NCI-H446 treated with DMSO at 0.1 percent for 48 hours (cell line): Measurements from ENCODE around the gene KAT2A.
A peak's percentile ranks its signal among the peaks of the same experiment; 100 is the strongest.
"Not testable (repeated sequence)": the region's sequence is repeated elsewhere in the genome, so short reads cannot be mapped to it uniquely, and the experiment has no call there.

Experiments
- DNase-seq: peaks from one replicate; lab custom pipeline; 2025; lab: John Stamatoyannopoulos, UW

KAT2A gene

DNA sequence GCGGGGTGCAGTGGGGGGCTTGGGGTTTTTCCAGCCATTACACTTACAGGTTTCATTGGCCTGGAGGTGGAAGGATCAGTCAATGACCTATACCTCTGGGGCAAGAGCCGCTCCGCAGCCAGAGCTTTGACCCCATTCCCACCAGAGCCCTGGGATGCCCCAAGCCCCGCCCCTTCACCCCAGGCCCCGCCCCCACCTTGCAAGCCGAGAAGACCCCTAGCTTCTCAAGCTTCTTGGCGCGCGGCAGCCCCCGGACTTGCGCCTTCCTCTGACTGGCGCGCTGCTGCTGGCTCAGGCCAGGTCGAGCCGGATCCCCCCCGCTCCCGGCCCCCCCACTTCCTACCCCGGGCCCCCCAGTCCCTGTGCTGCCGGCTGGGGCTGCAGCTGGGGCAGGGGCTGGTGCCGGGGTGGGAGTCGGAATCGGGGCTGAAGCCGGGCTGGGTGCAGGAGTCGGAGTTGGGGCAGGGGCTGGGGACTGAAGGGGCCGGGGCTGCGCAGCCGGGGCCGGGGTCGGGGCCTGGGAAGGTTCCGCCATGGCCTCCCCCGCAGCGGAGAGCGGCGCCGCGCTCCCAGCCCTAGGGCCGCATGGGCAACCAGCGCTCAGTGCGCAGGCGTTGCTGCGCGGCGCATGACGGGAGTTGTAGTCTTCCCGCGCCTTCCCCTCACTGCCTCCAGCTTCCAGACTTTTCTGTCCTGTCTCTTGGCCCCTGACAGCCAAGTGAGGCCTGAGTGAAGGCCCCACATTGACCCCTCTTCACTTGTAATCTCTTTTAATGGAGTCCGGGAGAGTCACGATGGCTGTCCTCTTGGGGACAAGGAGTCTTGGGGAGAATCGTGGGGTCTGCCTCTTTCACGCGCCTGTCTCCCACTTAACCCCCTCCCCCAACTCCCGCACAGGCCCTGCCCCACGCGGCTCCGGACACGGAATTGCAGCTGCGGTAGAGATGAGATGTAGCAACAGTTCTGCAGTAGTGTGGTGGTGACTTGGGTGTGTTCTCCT, at the start of gene KAT2A:
TSS of gene KAT2A (minus strand) at position 598 of the 1,000 bp plus-strand sequence. CDS start at position 535, 63 bp downstream.
- peak; percentile 22 for DNase-seq

- no peak for DNase-seq
Observed at GRCh38 chr17:42169351-42169750, 48.2 kb upstream of the KAT2A start.

DNA sequence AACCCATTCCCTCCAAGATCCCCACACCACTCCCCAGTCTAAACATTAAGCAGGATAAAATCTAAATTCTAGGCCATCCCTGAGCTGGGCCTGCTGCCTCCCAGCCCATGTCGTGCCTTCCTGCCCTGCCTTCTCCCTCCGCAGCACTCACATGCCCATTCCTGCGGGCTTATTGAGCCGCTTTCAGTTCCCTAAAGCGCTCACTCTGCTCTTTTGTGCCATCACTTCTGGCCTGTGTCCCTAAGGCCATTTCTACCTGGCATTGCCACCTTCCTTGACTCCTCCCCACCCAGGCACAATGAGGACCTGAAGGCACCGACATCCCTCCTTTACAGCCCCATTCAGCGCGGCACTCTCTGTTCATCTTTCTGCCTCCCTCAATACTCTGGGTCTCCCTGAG, 46.6 kb upstream of the KAT2A start:
- DNase-seq: no peak

- no peak for DNase-seq
Observed at GRCh38 chr17:42166196-42166763, 45.1 kb upstream of the KAT2A start.

GRCh38 chr17:42165751-42166150, 44.6 kb upstream of the KAT2A start:
- no peak for DNase-seq

DNA sequence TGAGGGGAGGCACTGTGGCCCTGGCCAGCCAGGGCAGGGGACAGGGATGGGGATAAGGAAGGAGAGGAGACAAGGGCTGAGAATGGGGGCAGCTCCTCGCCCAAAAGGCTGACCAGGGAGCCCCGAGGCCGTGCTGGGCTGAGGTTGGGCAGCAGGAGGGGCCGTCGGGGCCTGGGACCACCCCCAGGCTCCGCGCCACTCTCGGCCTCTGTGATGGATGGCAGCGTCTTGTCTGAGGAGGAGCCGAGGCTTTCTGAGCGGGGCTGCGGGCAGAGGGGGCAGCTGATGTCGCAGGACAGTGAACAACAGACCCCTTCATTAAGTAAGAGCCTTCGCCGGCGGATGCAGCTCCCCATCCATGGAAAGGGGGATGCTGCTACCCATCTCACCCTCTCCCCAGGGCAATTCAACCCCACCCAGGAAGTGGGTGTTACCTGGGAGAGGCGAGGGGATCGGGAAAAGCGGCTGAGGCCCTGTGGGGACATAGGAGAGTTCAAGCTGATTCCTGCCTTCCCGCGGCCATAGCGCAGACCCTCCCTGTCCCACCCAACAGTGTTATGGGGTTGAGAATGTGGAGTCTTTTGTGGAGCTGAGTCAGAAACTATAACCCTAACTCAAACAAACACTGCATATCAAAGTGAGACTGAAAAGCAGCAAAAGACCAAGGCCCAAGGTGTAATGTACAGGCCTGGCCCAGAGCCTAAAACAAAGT, 42.7 kb upstream of the KAT2A start:
- DNase-seq: no peak

GRCh38 chr17:42163113-42163512, 41.9 kb upstream of the KAT2A start:
- no peak for DNase-seq

GRCh38 chr17:42160531-42160910, 39.4 kb upstream of the KAT2A start:
- DNase-seq: no peak

GRCh38 chr17:42159796-42160530, 38.8 kb upstream of the KAT2A start:
- no peak for DNase-seq

DNA sequence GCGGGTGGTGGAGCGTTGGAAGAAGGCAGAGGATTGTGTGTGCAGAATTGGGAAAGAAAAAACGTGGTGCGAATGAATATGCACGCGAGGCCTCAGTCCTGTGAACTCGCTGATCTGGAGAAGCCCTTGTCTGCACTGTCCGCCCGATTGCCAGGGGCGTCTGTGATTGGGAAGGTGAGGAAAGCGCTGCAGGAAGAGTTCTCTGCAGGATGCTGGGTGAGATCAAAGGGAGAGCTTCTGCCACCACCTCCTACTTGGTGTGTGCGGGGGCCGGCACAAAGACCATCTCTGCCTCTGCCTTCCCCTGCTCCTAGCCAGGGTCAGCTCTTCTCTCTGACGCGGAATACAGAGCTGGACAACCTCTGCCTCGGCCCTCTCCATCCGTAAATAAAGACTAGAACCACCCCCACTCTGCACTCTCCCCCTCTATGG, 34.5 kb upstream of the KAT2A start:
- no peak for DNase-seq

GRCh38 chr17:42153919-42154742, 33.0 kb upstream of the KAT2A start:
- DNase-seq: no peak

- no peak for DNase-seq
Observed at GRCh38 chr17:42146911-42147607, 25.9 kb upstream of the KAT2A start.

- not testable (repeated sequence) for DNase-seq
Observed at GRCh38 chr17:42143138-42143537, 22.0 kb upstream of the KAT2A start.

GRCh38 chr17:42142371-42142896, 21.3 kb upstream of the KAT2A start:
- DNase-seq: no peak

GRCh38 chr17:42141382-42141781, 20.2 kb upstream of the KAT2A start:
- no peak for DNase-seq

- DNase-seq: not testable (repeated sequence)
Observed at GRCh38 chr17:42140690-42141089, 19.5 kb upstream of the KAT2A start.

DNA sequence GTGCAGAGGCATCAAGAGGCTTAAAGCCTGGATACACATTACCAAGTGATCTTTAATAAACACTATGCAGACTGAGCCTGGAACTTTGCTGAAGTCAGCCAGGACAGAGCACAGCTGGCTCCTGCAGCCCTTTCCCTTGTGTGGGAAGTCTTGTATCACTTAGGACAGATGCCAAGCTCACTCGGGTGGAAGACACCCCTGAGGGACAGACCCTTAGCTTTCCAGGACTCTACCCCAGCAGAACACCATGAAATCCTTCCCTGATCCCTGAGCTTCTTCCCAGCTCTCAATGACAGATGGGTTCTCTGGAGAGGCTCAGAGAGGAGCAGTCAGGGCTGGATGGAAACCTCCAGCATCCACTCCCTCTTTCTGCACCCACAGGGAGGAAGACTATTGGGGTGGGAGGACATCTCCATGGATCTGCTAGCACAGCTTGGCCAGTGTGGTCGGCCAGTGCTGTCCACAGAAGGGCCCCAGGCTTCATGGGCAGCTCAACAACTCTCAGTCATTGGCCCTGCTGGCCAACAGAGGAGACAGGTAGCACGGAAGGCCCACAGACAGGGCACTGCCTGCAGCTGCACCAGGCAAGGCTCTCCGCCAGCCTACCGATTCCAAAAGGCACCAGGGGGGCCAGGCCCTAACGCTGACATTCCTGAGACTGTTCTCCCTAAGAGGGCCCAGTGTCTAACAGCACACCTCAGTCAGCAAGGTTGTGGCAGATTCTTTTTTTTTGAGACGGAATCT, 17.8 kb upstream of the KAT2A start:
- DNase-seq: no peak

DNA sequence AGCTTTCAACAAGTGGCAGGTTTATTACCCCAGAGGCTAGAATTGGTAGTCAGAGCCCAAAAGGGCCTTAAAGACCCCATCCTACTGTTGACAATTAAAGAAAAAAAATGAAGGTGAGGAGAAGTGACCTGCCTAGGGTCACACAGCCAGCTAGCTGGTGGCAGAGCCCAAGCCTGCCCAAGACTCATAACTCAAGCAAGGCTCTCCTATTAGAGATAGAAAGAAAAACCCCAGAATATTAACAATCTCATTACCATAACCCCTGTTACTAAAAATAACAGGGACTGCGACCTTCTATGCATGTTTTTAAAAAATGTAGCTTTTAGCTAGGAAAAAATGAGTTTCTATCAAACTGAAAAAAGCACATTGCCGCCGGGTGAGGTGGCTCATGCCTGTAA, 15.5 kb upstream of the KAT2A start:
- DNase-seq: no peak
